H9 (cell line): ENCODE measurements around the gene ROR1. TPM values are rescaled to one million over a fixed set of nuclear protein-coding genes. Genes with fewer than 3 reads are reported as not detected.

Experiments
- DNase-seq: peaks from one replicate; pipeline ENCODE4 v3.0.0-alpha.2; 2017
- H2AFZ ChIP-seq: one replicate; pipeline ENCODE4 v1.6.1; 2013; ENCODE audit warnings: mild to moderate bottlenecking, low read length, control low read depth, moderate library complexity
- H2AK5ac ChIP-seq: 2 replicates; pipeline ENCODE4 v1.6.1; 2013; ENCODE audit warnings: low read length, control low read depth, mixed read lengths; ENCODE audit not compliant: insufficient read length
- H2BK120ac ChIP-seq: one replicate; pipeline ENCODE4 v1.6.1; 2013; ENCODE audit warnings: low read depth, mild to moderate bottlenecking, low read length, control low read depth, inconsistent platforms; ENCODE audit not compliant: poor library complexity, severe bottlenecking
- H2BK12ac ChIP-seq: 2 replicates; pipeline ENCODE4 v1.6.1; 2013; ENCODE audit warnings: low read length, control low read depth, mixed read lengths, low read depth; ENCODE audit not compliant: insufficient read length
- H2BK15ac ChIP-seq: 2 replicates; pipeline ENCODE4 v1.6.1; 2013; ENCODE audit warnings: low read depth, low read length, control low read depth
- H2BK20ac ChIP-seq: one replicate; pipeline ENCODE4 v1.6.1; 2013; ENCODE audit warnings: low read depth, mild to moderate bottlenecking, low read length, control low read depth, inconsistent platforms; ENCODE audit not compliant: poor library complexity, severe bottlenecking
- H2BK5ac ChIP-seq: 2 replicates; pipeline ENCODE4 v1.6.1; 2013; ENCODE audit warnings: low read length, control low read depth, mixed read lengths; ENCODE audit not compliant: insufficient read length
- H3K14ac ChIP-seq: 2 replicates; pipeline ENCODE4 v1.6.1; 2013; ENCODE audit warnings: low read length, control low read depth; ENCODE audit not compliant: insufficient read depth
- H3K18ac ChIP-seq: 2 replicates; pipeline ENCODE4 v1.6.1; 2013; ENCODE audit warnings: low read depth, mild to moderate bottlenecking, mixed read lengths, low read length, control low read depth; ENCODE audit not compliant: insufficient read length
- H3K23ac ChIP-seq: 2 replicates; pipeline ENCODE4 v1.6.1; 2013; ENCODE audit warnings: low read length, control low read depth, mixed read lengths, low read depth; ENCODE audit not compliant: insufficient read length
- H3K23me2 ChIP-seq: 2 replicates; pipeline ENCODE4 v1.6.1; 2013; ENCODE audit warnings: low read depth, mild to moderate bottlenecking, mixed read lengths, low read length, control low read depth; ENCODE audit not compliant: insufficient read length, poor library complexity, severe bottlenecking
- H3K27ac ChIP-seq: 2 replicates; pipeline ENCODE4 v1.5.1; 2013; ENCODE audit warnings: low read length, control low read depth, mixed read lengths, low read depth; ENCODE audit not compliant: insufficient read length
- H3K27me3 ChIP-seq: 2 replicates; pipeline ENCODE4 v1.6.1; 2013; ENCODE audit warnings: low read length, control low read depth, inconsistent platforms; ENCODE audit not compliant: insufficient read depth
- H3K4ac ChIP-seq: 2 replicates; pipeline ENCODE4 v1.6.1; 2013; ENCODE audit warnings: low read depth, mild to moderate bottlenecking, control low read depth, inconsistent platforms, low read length, moderate library complexity
- H3K4me1 ChIP-seq: 2 replicates; pipeline ENCODE4 v1.6.1; 2013; ENCODE audit warnings: low read length, control low read depth, inconsistent platforms; ENCODE audit not compliant: insufficient read depth
- H3K4me2 ChIP-seq: 2 replicates; pipeline ENCODE4 v1.6.1; 2013; ENCODE audit warnings: low read length, control low read depth, mixed read lengths; ENCODE audit not compliant: insufficient read length, insufficient read depth
- H3K56ac ChIP-seq: 2 replicates; pipeline ENCODE4 v1.6.1; 2013; ENCODE audit warnings: low read depth, mild to moderate bottlenecking, mixed read lengths, low read length, control low read depth; ENCODE audit not compliant: insufficient read length
- H3K79me1 ChIP-seq: 2 replicates; pipeline ENCODE4 v1.6.1; 2013; ENCODE audit warnings: low read depth, mild to moderate bottlenecking, moderate library complexity, low read length, control low read depth, inconsistent platforms; ENCODE audit not compliant: insufficient read depth, poor library complexity, severe bottlenecking
- H3K79me2 ChIP-seq: 2 replicates; pipeline ENCODE4 v1.6.1; 2013; ENCODE audit warnings: low read length, control low read depth, inconsistent platforms; ENCODE audit not compliant: insufficient read depth
- H3K9ac ChIP-seq: 2 replicates; pipeline ENCODE4 v1.6.1; 2013; ENCODE audit warnings: low read length, control low read depth, mixed read lengths; ENCODE audit not compliant: insufficient read length; ENCODE audit errors: extremely low read depth
- H3K9me3 ChIP-seq: one replicate; pipeline ENCODE4 v1.6.1; 2013; ENCODE audit warnings: low read depth, low read length, inconsistent platforms; ENCODE audit not compliant: control insufficient read depth
- H3T11ph ChIP-seq: one replicate; pipeline ENCODE4 v1.6.1; 2013; ENCODE audit warnings: mild to moderate bottlenecking, low read length, control low read depth, inconsistent platforms
- H4K20me1 ChIP-seq: one replicate; pipeline ENCODE4 v1.6.1; 2013; ENCODE audit not compliant: control insufficient read depth, insufficient read length, insufficient read depth
- H4K5ac ChIP-seq: 2 replicates; pipeline ENCODE4 v1.6.1; 2013; ENCODE audit warnings: low read depth, mild to moderate bottlenecking, mixed read lengths, low read length, control low read depth; ENCODE audit not compliant: insufficient read length
- H4K8ac ChIP-seq: replicated peaks from 2 replicates; pipeline ENCODE4 v1.6.1; 2013; ENCODE audit warnings: low read length, control low read depth, mixed read lengths, low read depth; ENCODE audit not compliant: insufficient read length
- H4K91ac ChIP-seq: 2 replicates; pipeline ENCODE4 v1.6.1; 2013; ENCODE audit warnings: low read depth, mild to moderate bottlenecking, moderate library complexity, mixed read lengths, low read length, control low read depth; ENCODE audit not compliant: insufficient read length
- H3K27ac Mint-ChIP-seq, 3 experiments: 2 replicates in 2 of 3; 3 replicates in 1 of 3; pipeline ENCODE4 v1.8.0; 2020 to 2021; ENCODE audit warnings: mixed read lengths in 3 of 3, mild to moderate bottlenecking in 1 of 3, moderate library complexity in 1 of 3
- H3K27me3 Mint-ChIP-seq: 2 replicates; pipeline ENCODE4 v1.8.0; 2021; ENCODE audit warnings: low read depth, mild to moderate bottlenecking, moderate library complexity, mixed read lengths
- H3K36me3 Mint-ChIP-seq, 3 experiments: 2 replicates in 2 of 3; 3 replicates in 1 of 3; pipeline ENCODE4 v1.8.0; 2020 to 2021; ENCODE audit warnings: low read depth in 3 of 3, mixed read lengths in 3 of 3; ENCODE audit not compliant: insufficient read depth in 1 of 3
- H3K4me1 Mint-ChIP-seq, 2 experiments: 2 replicates each; pipeline ENCODE4 v1.8.0; 2020; ENCODE audit warnings: mixed read lengths in 2 of 2
- H3K4me3 Mint-ChIP-seq, 2 experiments: 2 replicates in 1 of 2; 3 replicates in 1 of 2; pipeline ENCODE4 v1.8.0; 2020 to 2021; ENCODE audit warnings: mild to moderate bottlenecking in 2 of 2, mixed read lengths in 2 of 2, moderate library complexity in 1 of 2
- H3K9me3 Mint-ChIP-seq, 2 experiments: 2 replicates in 1 of 2; 3 replicates in 1 of 2; pipeline ENCODE4 v1.8.0; 2020; ENCODE audit warnings: mild to moderate bottlenecking in 2 of 2, mixed read lengths in 2 of 2, moderate library complexity in 1 of 2
- CTCF ChIP-seq: fragments of 200-600 bp; sonication (generic); conservative IDR thresholded peaks from 3 replicates; pipeline ENCODE4 v1.8.0; 2021; ENCODE audit warnings: antibody characterized with exemption, mild to moderate bottlenecking
- total RNA-seq: library from RNA; stranded (reverse); gene quantifications from 2 replicates; pipeline ENCODE4 v1.2.1, GENCODE V29; 2021

Gene ROR1
- total RNA-seq, 1 experiment from 2014 or later, result 75.9 TPM

DNA sequence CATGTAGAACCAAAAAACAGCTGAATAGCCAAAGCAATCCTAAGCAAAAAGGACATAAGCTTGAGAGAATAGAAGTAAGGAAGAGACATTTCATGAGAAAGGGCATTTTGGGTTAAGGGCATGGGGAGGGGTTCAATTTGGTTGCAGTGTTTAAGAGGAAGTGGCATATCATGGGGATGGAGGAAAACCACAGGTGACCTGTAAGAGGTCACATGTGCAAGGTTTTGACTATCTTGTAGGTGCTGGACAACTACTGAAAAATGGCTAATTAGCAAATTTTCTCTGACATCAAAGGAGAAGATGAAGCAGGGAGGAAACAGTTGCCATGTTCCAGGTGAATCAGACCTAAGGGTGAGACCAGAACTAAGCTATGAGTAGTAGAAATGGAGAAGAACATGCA, 31.3 kb upstream of the ROR1 start:
- Histone ChIP-seq H3K79me1 (no peaks in the 10 kb centered on the region), H3K9ac (no peak overlapping the region), H4K91ac (no peak overlapping the region), H3K18ac (no peak overlapping the region), H4K8ac (no peak overlapping the region), H3K4me1 (peaks cover 8% of the 10 kb centered on the region; the same call in 1 of the 2 replicates), H2AFZ (no peak overlapping the region), H2BK12ac (no peak overlapping the region), H2AK5ac (no peak overlapping the region), H3K79me2 (no peaks in the 10 kb centered on the region), H4K20me1 (no peaks in the 10 kb centered on the region), H3K14ac (no peak overlapping the region), H3K56ac (no peak overlapping the region), H2BK120ac (no peak overlapping the region), H3T11ph (no peak overlapping the region), H4K5ac (no peak overlapping the region), H3K9me3 (no peaks in the 10 kb centered on the region), H3K23ac (no peak overlapping the region), H2BK5ac (no peak overlapping the region), H2BK20ac (no peak overlapping the region), H2BK15ac (no peak overlapping the region), H3K4me2 (no peak overlapping the region), H3K27ac (no peak overlapping the region), H3K27me3 (no peaks in the 10 kb centered on the region), H3K23me2 (no peaks in the 10 kb centered on the region), H3K4ac (no peak overlapping the region)
- no peak for DNase-seq
- TF ChIP-seq CTCF, result no peak
- Mint-ChIP-seq H3K4me3 (no peak overlapping the region), H3K27ac (no peak overlapping the region), H3K27me3 (no peaks in the 10 kb centered on the region; the same call in none of the 2 replicates), H3K9me3 (no peaks in the 10 kb centered on the region; a peak in 1 of 5 replicates), H3K4me1 (peaks cover 24 to 35% of the 10 kb centered on the region in 2 experiments), H3K36me3 (no peaks in the 10 kb centered on the region)
